GM21360 (cell line): ENCODE measurements around the gene HAO2.
A peak's percentile ranks its signal among the peaks of the same experiment; 100 is the strongest.
"Not testable (repeated sequence)": the region's sequence is repeated elsewhere in the genome, so short reads cannot be mapped to it uniquely, and the experiment has no call there.

ENCODE experiments used
- ATAC-seq: cut with Tn5 transposase; IDR thresholded peaks from one replicate; pipeline ENCODE4 v1.9.1; 2021; ENCODE audit warnings: mild to moderate bottlenecking, moderate library complexity; ENCODE audit not compliant: unreplicated experiment

The HAO2 gene

DNA sequence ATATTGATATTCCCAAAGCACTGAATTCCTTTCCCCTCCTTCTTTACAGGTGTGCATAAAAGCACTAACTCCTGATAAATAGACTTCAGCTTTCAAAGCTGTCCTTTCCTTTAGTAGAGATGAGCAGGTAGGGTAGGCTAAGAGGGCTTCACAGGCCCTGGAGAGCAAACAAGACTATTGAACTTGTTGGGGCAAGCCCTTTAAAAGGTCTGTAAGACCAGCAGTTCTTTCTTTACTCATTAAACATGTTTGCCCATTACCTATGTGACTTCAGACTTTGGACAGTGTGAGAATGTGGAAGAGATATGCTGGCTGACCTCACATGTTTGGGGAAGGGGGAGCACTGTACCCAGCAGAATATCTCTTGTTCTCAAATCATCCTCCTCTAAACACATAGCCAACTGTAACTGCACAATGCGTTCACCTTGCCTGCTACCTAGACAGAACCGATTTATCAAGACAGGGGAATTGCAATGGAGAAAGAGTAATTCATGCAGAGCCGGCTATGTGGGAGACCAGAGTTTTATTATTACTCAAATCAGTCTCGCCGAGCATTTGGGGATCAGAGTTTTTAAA, 27.1 kb upstream of the HAO2 start:
- ATAC-seq, result no peak

DNA sequence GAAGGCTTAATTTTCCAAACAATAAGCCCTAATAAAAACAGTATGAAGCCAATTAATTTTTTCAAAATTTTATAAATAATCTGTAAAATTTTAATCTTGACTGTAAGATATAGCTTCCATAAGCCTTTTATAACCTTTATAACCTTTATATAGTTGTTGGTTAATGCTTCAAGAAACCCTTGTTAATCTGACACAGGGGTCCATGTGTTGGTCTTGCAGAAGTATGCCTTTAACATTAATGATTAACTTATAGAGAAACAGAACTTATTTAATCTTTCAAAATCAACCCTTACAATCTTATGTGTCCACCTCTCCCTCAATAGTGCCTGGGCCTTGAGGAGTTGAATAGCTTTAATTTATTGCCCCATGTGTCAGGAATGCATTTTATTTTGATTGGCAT, 23.2 kb upstream of the HAO2 start:
- no peak for ATAC-seq

DNA sequence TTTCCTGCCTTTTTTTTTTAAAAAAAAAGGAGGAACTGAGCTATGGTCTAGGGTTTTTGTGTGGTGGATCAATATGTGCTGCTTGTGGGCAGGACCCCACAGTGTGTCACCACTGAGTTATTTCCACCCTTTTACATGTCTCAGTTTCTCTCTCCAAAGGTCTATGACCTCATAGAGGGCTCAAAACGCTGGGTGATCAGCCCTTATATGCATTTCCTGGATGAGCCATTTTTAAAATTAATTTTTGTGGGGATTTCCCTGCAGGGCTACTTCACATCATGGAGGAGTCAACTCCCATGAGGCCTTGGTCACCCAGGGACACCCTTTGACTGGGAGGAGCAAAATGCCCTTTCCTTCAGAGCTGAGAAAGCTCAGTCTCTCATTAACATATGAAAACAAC, 20.7 kb upstream of the HAO2 start:
- ATAC-seq, result peak; percentile 64

DNA sequence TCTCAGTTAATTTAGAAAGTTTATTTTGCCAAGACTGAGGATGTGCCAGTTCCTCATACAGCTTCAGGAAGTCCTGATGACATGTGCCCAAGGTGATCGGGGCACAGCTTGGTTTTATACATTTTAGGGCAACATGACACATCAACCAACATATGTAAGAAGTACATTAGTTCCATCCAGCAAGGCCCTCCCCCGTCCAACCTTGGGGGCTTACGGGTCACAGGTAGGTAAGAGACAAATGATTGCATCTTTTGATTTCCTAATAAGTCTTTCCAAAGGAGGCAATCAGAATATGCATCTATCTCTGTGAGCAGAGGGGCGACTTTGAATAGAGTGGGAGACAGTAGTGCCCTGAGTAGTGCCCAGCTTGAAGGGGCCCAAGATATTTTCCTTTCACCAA, 19.6 kb upstream of the HAO2 start:
- no peak for ATAC-seq

DNA sequence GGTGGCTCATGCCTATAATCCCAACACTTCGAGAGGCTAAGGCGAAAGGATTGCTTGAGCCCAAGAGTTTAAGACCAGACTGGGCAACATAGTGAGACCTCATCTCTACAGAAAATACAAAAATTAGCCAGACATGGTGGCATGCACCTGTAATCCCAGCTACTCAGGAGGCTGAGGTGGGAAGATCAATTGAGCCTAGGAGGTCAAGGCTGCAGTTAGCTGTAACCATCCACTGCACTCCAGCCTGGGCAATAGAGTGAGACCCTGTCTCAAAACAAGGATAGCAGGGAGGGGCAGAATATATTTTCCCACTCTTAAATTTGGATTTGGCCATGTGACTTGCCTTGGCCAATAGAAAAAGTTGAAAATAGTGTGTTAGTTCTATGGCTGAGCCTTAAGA, 17.7 kb upstream of the HAO2 start:
- not testable (repeated sequence) for ATAC-seq

DNA sequence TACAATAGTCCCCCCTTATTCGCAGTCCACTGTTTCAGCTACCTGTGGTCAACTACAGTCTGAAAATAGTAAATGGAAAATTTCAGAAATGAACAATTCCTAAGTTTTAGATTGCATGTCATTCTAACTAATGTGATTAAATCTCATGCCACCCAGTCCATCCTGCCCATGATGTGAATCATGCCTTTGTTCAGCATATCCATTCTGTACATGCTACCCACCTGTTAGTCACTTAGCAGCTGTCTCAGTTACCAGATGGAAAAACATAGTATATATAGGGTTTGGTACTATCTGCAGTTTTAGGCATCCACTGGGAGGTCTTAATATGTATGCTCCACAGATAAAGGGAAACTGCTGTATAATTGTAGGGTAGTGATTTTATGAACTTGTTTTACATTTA, 16.6 kb upstream of the HAO2 start:
- ATAC-seq, result no peak

DNA sequence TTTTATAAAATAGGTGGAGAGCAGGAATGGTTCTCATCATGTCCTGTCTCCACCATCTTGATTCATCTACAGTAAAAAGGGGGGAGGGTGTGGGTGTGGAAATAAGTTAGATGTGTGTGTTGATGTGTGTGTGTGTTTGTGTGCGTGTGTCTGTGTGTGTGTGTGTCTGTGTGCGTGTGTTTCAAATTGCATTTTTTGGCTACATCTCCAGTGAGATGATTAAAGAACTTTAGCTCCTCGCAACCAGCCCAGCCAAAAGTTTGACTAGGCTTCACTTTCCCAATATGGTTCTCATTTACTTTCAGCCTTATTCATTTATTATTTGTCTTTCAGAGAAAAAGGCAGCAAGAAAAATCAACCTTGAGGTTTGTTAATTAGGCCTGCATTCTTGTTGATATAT, 14.7 kb upstream of the HAO2 start:
- no peak for ATAC-seq

DNA sequence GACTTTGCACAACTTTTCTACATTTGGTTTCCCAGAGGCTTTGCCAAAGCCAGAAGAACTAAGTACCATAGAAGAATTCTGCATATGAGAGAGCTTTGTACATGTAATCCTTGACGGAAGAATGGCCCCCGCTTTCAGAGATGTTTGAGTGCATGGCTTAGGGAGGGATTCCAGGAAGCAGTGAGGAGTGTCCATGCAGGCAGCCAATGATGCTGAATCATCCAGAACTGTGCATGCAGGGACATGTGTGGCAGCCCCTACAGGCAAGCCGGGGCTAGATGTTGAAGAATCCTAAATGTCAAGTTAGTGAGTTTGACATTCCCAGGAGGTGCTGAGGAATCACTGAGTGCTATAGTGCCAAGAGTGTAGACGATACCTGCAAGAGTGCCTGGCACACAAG, 9.9 kb upstream of the HAO2 start:
- ATAC-seq, result no peak

DNA sequence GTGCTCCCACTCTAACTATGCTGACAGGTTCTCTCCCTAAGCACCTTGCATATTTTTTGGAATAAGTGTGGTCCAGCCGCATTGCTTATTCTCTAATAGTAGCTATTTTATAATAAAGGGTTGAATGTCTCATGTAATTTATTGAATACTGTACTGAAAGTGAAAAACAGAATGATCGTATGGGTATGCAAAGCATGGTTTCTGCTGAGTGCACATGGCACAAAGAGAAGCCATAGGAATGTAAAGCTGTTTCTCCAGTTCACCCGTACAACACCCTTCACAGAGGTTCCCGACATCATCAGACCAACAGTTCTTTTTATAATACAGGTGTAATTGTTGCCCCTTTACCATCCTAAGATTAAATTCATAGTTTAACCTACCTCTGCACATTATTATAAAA, 8.9 kb upstream of the HAO2 start:
- no peak for ATAC-seq

DNA sequence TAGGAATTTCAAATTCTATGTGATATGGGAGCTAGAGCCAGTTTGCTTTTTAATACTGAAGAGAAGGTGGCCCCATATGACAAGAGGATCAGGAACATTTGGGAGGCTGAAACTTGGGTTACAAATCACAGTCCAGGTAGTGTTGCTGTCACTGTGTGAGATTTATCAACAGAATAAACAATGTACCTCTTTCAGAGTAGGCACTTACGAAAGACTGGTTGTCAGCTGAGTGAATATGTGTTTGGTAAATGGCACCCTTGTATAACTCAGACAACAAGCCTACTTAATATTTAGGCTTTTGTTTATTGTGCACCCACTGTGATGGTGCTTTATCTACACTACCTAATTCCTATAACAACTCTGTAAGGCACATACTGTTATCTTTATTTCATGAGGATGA, 7.4 kb upstream of the HAO2 start:
- ATAC-seq, result no peak

DNA sequence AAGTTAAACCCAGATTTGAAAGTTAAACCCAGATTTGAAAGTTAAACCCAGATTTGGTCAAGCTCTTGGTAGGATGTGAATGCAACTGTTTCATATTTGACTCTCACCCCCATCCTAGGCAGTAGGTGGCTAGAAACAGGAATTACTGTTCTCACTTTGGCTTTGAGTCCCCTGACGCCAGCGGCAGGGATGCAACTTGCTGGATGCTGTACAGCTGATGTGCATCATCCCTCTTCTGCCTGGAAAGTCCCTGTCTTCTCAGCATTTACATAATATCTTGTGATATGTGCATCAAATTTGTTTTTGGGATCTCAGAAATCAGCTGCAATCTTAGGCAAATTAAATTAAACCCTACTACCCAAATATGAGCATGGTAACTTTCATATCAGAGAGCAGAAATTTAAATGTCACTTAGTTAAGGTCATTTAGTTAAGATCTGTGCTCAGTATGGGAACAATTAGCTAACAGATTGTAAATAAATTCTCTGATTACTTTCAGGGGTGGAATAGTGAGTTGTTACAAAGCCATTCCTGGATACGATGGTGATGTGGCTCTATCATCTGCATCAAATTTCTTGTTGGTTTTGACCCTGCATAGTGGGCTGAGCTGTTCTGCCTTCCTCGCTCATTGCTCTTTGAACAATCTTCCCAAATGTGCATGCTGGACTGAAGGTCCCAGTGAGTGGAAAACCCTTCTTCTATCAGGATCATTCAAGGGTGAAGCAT, 6.8 kb upstream of the HAO2 start:
- ATAC-seq, result no peak

DNA sequence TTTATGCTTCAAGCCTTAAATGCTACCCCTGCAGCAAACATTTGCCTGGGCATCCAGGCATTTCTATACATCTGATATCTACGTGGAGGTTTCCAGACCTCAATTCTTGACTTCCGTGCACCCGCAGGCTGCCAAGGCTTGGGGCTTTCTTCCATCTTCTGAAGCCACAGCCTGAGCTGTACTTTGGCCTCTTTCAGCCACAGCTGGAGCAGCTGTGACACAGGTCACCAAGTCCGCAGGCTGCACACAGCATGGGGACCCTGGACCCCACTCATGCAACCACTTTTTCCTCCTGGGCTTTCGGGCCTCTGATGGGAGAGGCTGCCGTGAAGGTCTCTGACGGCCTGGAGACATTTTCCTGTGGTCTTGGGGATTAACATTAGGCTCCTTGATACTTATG, 5.4 kb upstream of the HAO2 start:
- ATAC-seq, result no peak

DNA sequence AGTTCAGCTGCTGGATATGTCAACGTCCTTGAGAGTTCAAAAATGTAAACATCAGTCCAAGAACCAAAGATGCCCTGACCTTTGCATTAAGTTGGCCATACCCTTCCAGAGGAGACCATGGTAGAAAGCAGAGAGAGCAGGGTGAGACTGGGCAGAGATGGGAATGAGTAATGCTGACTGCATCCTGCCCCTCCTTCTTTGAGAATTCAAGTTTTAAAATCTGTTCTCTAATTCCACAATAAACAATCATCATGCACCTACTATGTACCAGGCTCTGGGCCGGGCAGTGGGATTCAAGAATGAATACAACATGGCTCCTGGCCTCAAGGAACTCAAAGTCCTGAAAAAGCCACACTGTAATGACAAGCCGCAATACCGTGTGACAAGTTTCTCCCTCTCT, 3.9 kb upstream of the HAO2 start:
- ATAC-seq, result no peak

DNA sequence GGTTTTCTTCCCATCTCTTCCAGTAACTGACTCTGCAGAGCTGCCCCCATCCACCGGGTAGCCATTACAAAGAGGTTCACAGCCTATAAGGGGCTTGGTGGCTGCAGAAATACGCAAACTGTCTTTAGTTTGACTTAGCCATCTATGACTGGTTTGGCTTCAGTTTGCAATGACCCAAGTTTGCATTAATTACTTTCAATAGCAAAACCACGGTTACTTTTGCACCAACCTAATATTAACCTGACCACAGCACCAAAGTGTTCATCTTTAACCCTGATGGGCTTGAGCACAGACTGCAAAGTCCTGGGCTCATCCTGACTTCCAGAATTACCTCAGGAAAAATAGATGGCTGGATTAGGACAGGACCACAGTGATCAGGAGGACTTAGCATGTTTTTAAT, 2.2 kb upstream of the HAO2 start:
- no peak for ATAC-seq

DNA sequence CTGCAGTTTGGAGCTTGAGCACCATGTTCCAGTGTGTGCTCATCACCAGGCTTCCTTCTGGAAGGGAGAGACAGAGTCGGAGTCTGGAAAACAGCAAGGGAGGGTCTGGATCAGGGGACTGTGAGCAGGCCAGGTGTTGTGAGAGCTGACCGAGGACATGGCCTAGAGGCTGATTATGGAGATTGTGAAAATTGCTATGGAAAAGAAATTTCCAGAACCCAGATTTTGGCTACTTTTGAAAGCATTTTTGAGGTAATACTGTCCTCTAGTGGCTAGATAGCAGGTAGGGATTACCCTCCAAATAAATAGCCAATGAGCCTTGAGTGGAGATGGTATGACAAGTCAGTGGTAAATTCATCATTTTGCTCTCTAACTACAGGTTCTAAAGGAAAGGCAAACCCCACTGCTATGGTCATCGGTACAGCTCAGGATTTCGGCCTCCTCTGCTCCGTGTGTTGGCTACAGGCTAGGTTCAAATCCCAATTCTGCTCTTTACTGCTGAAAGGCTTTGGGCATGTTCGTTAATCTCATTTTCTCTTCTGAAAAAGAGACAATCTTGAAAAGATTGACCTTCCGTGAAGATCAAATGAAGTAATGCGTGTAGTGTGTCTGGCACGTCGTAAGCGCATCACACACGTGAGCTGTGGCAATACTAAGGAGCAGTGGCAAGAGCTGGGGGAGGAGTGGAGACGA, 1.0 kb upstream of the HAO2 start:
- ATAC-seq, result no peak

DNA sequence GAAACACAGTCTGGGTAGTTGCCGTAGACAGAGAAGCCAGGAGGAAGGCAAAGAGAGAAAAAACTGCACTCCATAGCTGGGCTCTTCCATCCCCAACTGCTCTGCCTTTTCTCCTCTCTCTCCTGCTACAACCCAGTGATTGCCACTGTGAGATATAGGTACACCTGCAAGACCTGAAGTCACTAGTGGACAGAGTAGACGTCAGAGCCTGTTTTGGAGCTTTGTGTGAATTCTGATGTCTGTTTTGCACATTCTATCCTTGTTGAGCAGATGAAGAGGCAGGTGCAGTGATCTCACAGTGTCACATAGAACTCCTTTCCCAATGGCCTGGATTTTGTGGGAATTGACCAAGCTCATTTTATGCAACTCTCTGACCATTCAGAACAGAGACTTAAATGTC, 2.2 kb downstream of the HAO2 start:
- no peak for ATAC-seq

DNA sequence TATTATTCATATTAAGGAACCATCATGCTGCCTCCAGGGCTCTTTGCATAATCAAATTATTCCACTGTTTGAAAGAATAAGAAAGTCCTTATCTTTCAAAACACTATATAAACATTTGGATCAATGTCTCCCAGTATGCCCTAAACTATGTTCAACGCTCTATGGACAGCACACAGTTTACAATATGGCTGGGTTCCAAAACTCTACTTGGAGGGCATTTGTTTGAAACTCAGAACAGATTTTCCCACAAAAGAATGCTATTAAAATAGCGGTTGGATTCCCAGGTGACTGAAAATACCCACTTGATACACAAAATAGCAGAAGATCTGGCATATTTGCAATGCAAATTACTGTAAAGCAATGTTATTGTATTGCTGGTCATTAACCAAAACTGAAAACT, 3.2 kb downstream of the HAO2 start:
- ATAC-seq, result no peak

DNA sequence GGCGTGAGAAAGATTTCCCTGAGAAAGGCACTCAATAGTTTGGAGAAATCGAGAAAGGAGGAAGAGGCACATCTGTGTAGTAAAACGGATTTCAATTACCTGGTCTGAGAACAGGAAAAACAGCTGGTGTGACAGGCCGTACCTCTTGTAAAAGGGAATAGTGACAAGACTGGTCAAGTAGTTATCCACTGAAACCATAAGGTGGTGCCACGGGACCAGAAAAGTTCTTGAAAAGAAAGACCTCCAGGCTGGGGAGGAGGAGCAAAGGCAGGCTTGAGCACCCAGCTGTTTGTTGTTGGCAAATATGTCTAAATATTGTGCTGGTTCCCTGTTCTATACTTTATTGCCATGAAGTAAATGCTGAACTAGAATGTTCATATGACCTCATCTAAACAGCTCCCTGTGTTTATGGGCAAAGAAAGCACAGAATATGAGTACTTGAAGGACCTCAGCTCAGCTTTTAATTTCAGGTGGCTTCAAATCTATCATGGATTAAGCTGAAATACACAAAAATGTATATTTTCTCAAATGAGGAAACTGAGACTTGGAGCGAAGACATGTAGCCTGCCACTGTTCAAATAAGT, 4.0 kb downstream of the HAO2 start:
- ATAC-seq, result peak; percentile 74

DNA sequence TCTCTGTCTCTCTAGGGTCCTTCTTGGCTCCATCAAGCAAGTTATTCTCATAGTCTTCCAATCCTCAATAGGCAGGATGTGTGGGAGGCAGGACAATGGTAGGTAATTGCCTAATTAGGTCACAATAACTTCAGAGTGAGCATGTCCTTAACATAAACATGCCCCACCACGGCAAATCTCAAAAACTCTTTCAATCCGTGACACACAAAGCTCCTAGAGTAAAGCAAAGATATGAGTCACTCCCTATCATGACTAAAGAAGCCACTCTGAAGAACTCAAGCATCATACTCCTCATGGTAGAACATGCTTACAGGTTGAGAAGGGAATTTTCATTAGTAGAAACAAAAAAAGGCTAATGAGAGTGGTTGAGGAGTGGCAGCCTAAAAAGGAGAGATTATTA, 4.9 kb downstream of the HAO2 start:
- ATAC-seq, result no peak

DNA sequence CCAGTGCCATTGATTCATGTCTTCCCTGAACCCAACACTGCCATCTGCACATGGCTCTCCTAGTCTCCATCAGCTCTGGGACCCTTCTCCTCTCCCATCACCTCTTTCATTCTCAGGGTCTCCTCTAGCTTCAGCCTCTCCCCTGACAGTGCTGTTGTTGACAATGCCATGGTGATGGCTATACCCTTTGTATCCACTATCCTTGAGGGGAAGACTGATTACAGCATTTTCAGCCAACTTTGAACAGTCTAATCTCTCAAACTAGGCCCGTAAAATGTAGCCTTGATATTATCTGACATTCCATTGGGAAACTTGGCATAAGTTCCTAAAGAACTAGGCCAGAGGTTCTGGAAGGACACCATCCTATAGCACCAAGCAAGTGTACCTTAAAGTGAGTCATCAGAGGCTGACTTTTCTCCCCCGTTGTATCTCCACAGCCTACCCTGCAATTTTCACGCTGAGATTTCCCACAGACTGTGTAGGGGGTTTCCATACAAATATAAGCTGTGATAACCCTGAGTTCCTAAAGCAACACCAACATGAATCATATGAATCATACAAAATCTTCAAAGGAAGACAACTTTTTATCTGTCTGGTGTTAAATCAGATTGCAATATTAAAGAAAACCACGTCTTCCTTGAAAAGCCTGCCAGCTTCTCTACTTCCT, 5.8 kb downstream of the HAO2 start:
- no peak for ATAC-seq

DNA sequence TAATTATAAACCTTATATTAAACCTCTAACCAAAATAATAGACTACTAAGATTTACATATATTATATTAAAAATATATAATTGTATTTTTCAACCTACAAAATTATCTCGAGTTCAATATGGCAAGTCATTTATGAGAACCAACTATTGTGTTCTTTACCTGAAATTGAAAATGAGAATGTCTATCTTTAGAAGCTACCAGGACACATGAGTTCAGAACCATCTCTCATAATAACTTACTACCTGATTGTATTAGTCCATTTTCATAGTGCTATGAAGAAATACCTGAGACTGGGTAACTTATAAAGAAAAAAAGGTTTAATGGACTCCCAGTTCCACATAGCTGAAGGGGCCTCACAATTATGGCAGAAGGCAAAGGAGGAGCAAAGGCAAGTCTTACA, 6.8 kb downstream of the HAO2 start:
- no peak for ATAC-seq

DNA sequence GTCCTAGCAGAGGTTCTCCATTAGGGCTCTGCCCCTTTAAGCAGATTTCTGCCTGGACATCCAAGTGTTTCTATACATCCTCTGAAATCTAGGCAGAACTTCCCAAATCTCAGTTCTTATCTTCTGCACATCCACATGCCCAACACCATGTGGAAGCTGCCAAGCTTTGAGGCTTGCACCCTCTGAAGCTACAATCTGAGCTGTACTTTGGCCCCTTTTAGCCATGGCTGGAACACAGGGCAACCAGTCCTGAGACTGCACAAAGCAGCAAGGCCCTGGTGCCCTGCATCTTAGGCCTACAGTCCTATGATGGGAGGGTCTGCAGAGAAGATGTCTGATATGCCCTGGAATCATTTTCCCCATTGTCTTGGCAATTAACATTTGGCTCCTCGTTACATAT, 8.0 kb downstream of the HAO2 start:
- no peak for ATAC-seq
